ENCODE results near the gene DEPP1. TPM values are rescaled to one million over a fixed set of nuclear protein-coding genes. Genes with fewer than 3 reads are reported as not detected.

Gene DEPP1
- total and polyA plus RNA-seq, 2 of the 13 experiments (the other 11 are each of a cell fraction or from before 2014, with no cell fraction given), result 14.8 to 270 TPM

GRCh38 chr10:44976352-44977198 is 2.0 kb downstream of the DEPP1 start (continued):
- no peak for TF ChIP-seq ZNF609 (CRISPR knock-in tag; IDR thresholded peaks at IDR 0.05; ENCODE audit: borderline replicate concordance)
- TF ChIP-seq SCMH1 (CRISPR knock-in tag; IDR thresholded peaks at IDR 0.05; ENCODE audit: borderline replicate concordance), result no peak
- TF ChIP-seq DNMT1 (CRISPR knock-in tag; IDR thresholded peaks at IDR 0.05), result no peak
- peak; percentile 10; the same call in 1 of the 2 replicates for TF ChIP-seq HOXD1 (CRISPR knock-in tag; IDR thresholded peaks at IDR 0.05)
- no peak for TF ChIP-seq HOXA5 (CRISPR knock-in tag; IDR thresholded peaks at IDR 0.05)
- TF ChIP-seq ZNF788 (CRISPR knock-in tag; IDR thresholded peaks at IDR 0.05; ENCODE audit: borderline replicate concordance), result peak; percentile 50; the same call in 1 of the 2 replicates
- peak; percentile 54 for TF ChIP-seq NKX3-1 (CRISPR knock-in tag; IDR thresholded peaks at IDR 0.05)
- TF ChIP-seq NAIF1 (CRISPR knock-in tag; IDR thresholded peaks at IDR 0.05; ENCODE audit: borderline replicate concordance), result no peak
- TF ChIP-seq PRMT3 (CRISPR knock-in tag; IDR thresholded peaks at IDR 0.05; ENCODE audit: borderline replicate concordance, low read depth), result peak; percentile 70; the same call in 1 of the 2 replicates
- peak; percentile 50; the same call in 1 of the 2 replicates for TF ChIP-seq ZNF770 (CRISPR knock-in tag; IDR thresholded peaks at IDR 0.05)
- no peak; the same call in 1 of the 2 replicates for TF ChIP-seq ZNF256 (CRISPR knock-in tag; conservative IDR thresholded peaks at IDR 0.05)
- TF ChIP-seq ZNF605 (CRISPR knock-in tag; IDR thresholded peaks at IDR 0.05), result peak; percentile 66; the same call in 1 of the 2 replicates
- TF ChIP-seq CHCHD3 (CRISPR knock-in tag; IDR thresholded peaks at IDR 0.05), result peak; percentile 76; the same call in 1 of the 2 replicates
- TF ChIP-seq LCORL (IDR thresholded peaks at IDR 0.05), result no peak
- TF ChIP-seq LCORL (CRISPR knock-in tag; IDR thresholded peaks at IDR 0.05), result no peak
- TF ChIP-seq ZNF580 (CRISPR knock-in tag; IDR thresholded peaks at IDR 0.05; ENCODE audit: borderline replicate concordance, low read depth), result peak; percentile 52; the same call in 1 of the 2 replicates
- no peak for TF ChIP-seq ZNF230 (CRISPR knock-in tag; IDR thresholded peaks at IDR 0.05)
- TF ChIP-seq NFYC (CRISPR knock-in tag; IDR thresholded peaks at IDR 0.05), result no peak; the same call in 1 of the 2 replicates
- no peak for TF ChIP-seq ZNF354B (CRISPR knock-in tag; IDR thresholded peaks at IDR 0.05)
- no peak for TF ChIP-seq CBX2 (IDR thresholded peaks at IDR 0.05; ENCODE audit: low read depth, low read length)
- no peak for TF ChIP-seq CBX2 (CRISPR knock-in tag; IDR thresholded peaks at IDR 0.05; ENCODE audit: low read depth)
